Adipocyte (in vitro differentiated cells): Measurements from ENCODE around the gene FDXR.

ENCODE experiments used
- DNase-seq: peaks from one replicate; pipeline ENCODE4 v3.0.0-alpha.2; 2015; ENCODE audit warnings: low read depth
- H3K27me3 ChIP-seq: replicated peaks from 2 replicates; pipeline ENCODE4 v1.7.0; 2013; ENCODE audit warnings: mild to moderate bottlenecking, low read length, moderate library complexity; ENCODE audit not compliant: control insufficient read depth, insufficient read depth
- H3K36me3 ChIP-seq: 2 replicates; pipeline ENCODE4 v1.7.0; 2013; ENCODE audit warnings: low read length, mild to moderate bottlenecking, moderate library complexity; ENCODE audit not compliant: control insufficient read depth, insufficient read depth, severe bottlenecking
- H3K4me1 ChIP-seq: 2 replicates; pipeline ENCODE4 v1.7.0; 2013; ENCODE audit warnings: mild to moderate bottlenecking, low read length, moderate library complexity; ENCODE audit not compliant: control insufficient read depth, insufficient read depth
- H3K4me3 ChIP-seq: 2 replicates; pipeline ENCODE4 v1.7.0; 2013; ENCODE audit warnings: mild to moderate bottlenecking, low read length, moderate library complexity
- H3K9ac ChIP-seq: 2 replicates; pipeline ENCODE4 v1.7.0; 2013; ENCODE audit warnings: mild to moderate bottlenecking, low read length, moderate library complexity
- H3K9me3 ChIP-seq: 2 replicates; pipeline ENCODE4 v1.7.0; 2013; ENCODE audit warnings: mild to moderate bottlenecking, low read length, moderate library complexity; ENCODE audit not compliant: control insufficient read depth

Gene FDXR

GRCh38 chr17:74893936-74894671, 21.3 kb upstream of the FDXR start:
- H3K27me3 ChIP-seq, result peaks cover 60% of the 10 kb centered on the region
- H3K36me3 ChIP-seq, result no peaks in the 10 kb centered on the region
- no peak for DNase-seq
- no peak overlapping the region for H3K4me3 ChIP-seq
- H3K9ac ChIP-seq, result no peak overlapping the region
- no peaks in the 10 kb centered on the region for H3K4me1 ChIP-seq
- no peaks in the 10 kb centered on the region for H3K9me3 ChIP-seq

- Histone ChIP-seq H3K9ac (no peak within 1 kb of the TSS), H3K4me1 (no peaks in the 10 kb centered on the region), H3K4me3 (no peak within 1 kb of the TSS), H3K9me3 (no peaks in the 10 kb centered on the region), H3K27me3 (peaks cover 69% of the 10 kb centered on the region), H3K36me3 (no peaks in the 10 kb centered on the region)
- no peak for DNase-seq
Measured at GRCh38 chr17:74892974-74893911, 20.4 kb upstream of the FDXR start, which contains the start of gene FADS6. Gene FADS6 (minus strand): TSS chr17:74893633. CDS start chr17:74893595, 38 bp downstream.

GRCh38 chr17:74892013-74892841, 19.4 kb upstream of the FDXR start:
- Histone ChIP-seq H3K4me3 (no peak overlapping the region), H3K27me3 (peaks cover 71% of the 10 kb centered on the region), H3K4me1 (no peaks in the 10 kb centered on the region), H3K9ac (no peak overlapping the region), H3K36me3 (no peaks in the 10 kb centered on the region), H3K9me3 (no peaks in the 10 kb centered on the region)
- no peak for DNase-seq

GRCh38 chr17:74890554-74890953, 17.8 kb upstream of the FDXR start:
- peaks cover 66% of the 10 kb centered on the region for H3K27me3 ChIP-seq
- no peak for DNase-seq
- no peaks in the 10 kb centered on the region for H3K9me3 ChIP-seq
- H3K4me3 ChIP-seq, result no peak overlapping the region
- no peak overlapping the region for H3K9ac ChIP-seq
- no peaks in the 10 kb centered on the region for H3K4me1 ChIP-seq
- H3K36me3 ChIP-seq, result no peaks in the 10 kb centered on the region

GRCh38 chr17:74888469-74888868, 15.7 kb upstream of the FDXR start:
- Histone ChIP-seq H3K36me3 (no peaks in the 10 kb centered on the region), H3K9ac (no peak overlapping the region)

GRCh38 chr17:74883241-74883745, 10.5 kb upstream of the FDXR start:
- H3K27me3 ChIP-seq, result peaks cover 44% of the 10 kb centered on the region
- no peaks in the 10 kb centered on the region for H3K9me3 ChIP-seq
- no peaks in the 10 kb centered on the region for H3K36me3 ChIP-seq
- H3K9ac ChIP-seq, result no peak overlapping the region
- no peak for DNase-seq
- no peaks in the 10 kb centered on the region for H3K4me1 ChIP-seq
- no peak overlapping the region for H3K4me3 ChIP-seq

More at GRCh38 chr17:74888469-74888868, 15.7 kb upstream of the FDXR start:
- Histone ChIP-seq H3K4me1 (no peaks in the 10 kb centered on the region), H3K27me3 (peaks cover 57% of the 10 kb centered on the region), H3K9me3 (no peaks in the 10 kb centered on the region), H3K4me3 (no peak overlapping the region)
- DNase-seq, result no peak

- DNase-seq, result no peak
Measured at GRCh38 chr17:74882517-74883240, 9.9 kb upstream of the FDXR start.

GRCh38 chr17:74881073-74881472, 8.3 kb upstream of the FDXR start:
- no peak for DNase-seq
- no peaks in the 10 kb centered on the region for H3K36me3 ChIP-seq
- H3K27me3 ChIP-seq, result peaks cover 35% of the 10 kb centered on the region

More at GRCh38 chr17:74882517-74883240, 9.9 kb upstream of the FDXR start:
- Histone ChIP-seq H3K4me3 (no peak overlapping the region), H3K9me3 (no peaks in the 10 kb centered on the region), H3K9ac (no peak overlapping the region), H3K36me3 (no peaks in the 10 kb centered on the region), H3K27me3 (peaks cover 41% of the 10 kb centered on the region), H3K4me1 (no peaks in the 10 kb centered on the region)

GRCh38 chr17:74879308-74879707, 6.5 kb upstream of the FDXR start:
- no peak overlapping the region for H3K9ac ChIP-seq
- no peak for DNase-seq
- H3K36me3 ChIP-seq, result no peaks in the 10 kb centered on the region
- H3K4me1 ChIP-seq, result no peaks in the 10 kb centered on the region
- H3K4me3 ChIP-seq, result no peak overlapping the region
- H3K9me3 ChIP-seq, result no peaks in the 10 kb centered on the region
- peaks cover 25% of the 10 kb centered on the region for H3K27me3 ChIP-seq

More at GRCh38 chr17:74881073-74881472, 8.3 kb upstream of the FDXR start:
- Histone ChIP-seq H3K9me3 (no peaks in the 10 kb centered on the region), H3K4me1 (no peaks in the 10 kb centered on the region), H3K4me3 (no peak overlapping the region), H3K9ac (no peak overlapping the region)

- H3K4me3 ChIP-seq, result no peak overlapping the region
- no peaks in the 10 kb centered on the region for H3K9me3 ChIP-seq
- no peaks in the 10 kb centered on the region for H3K36me3 ChIP-seq
- no peak overlapping the region for H3K9ac ChIP-seq
- H3K4me1 ChIP-seq, result peaks cover 5% of the 10 kb centered on the region
- peaks cover 25% of the 10 kb centered on the region for H3K27me3 ChIP-seq
- DNase-seq, result no peak
Measured at GRCh38 chr17:74878658-74879057, 5.9 kb upstream of the FDXR start.
